Muscle layer of colon (tissue), 2 donors: ENCODE data around the gene ATP1A3.

Source experiments
- H3K27ac ChIP-seq: one replicate; pipeline ENCODE4 v1.7.0; 2013; ENCODE audit warnings: low read depth, mild to moderate bottlenecking, low read length, moderate library complexity
- H3K27me3 ChIP-seq, 2 donors: one replicate each; pipeline ENCODE4 v1.7.0; 2013; ENCODE audit warnings: low read length in 2 of 2, mild to moderate bottlenecking in 2 of 2; ENCODE audit not compliant: insufficient read depth in 2 of 2, control insufficient read depth in 1 of 2
- H3K36me3 ChIP-seq: one replicate; pipeline ENCODE4 v1.7.0; 2013; ENCODE audit warnings: mild to moderate bottlenecking, low read length; ENCODE audit not compliant: insufficient read depth
- H3K4me1 ChIP-seq: one replicate; pipeline ENCODE4 v1.7.0; 2013; ENCODE audit warnings: mild to moderate bottlenecking, low read length; ENCODE audit not compliant: insufficient read depth
- H3K4me3 ChIP-seq, 2 donors: one replicate each; pipeline ENCODE4 v1.7.0; 2013; ENCODE audit warnings: low read length in 2 of 2, low read depth in 1 of 2, mild to moderate bottlenecking in 1 of 2, moderate library complexity in 1 of 2
- H3K9ac ChIP-seq: one replicate; pipeline ENCODE4 v1.7.0; 2013; ENCODE audit warnings: low read length
- H3K9me3 ChIP-seq: one replicate; pipeline ENCODE4 v1.7.0; 2013; ENCODE audit warnings: mild to moderate bottlenecking, low read length
- donor health status: abdominal sarcoma.
- donor health status: Adenocarcinoma of cecum.

ATP1A3 gene

GRCh38 chr19:42006569-42006968 is 12.5 kb upstream of the ATP1A3 start:
- no peaks in the 10 kb centered on the region for H3K9me3 ChIP-seq

DNA sequence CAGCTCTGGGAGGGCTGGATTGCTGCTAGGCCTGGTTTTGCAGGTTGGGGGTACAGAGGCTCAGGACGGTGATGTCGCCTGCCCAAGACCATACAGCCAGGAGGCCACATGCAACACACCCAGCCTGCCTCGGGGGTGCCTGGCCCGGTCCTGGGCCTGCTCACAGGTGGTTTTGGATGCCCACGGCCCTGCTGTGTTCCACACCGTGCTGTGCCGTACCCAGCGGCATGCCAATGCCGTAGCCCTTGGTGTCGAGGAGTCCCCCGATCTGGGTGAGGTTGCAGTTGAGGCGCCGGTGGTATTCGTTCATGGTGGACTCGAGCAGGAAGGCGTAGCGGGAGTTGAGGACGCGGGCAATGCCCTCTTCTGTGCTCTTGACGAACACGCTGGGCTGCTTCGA is 11.5 kb upstream of the ATP1A3 start:
- no peaks in the 10 kb centered on the region for H3K4me1 ChIP-seq
- H3K27ac ChIP-seq: no peak overlapping the region
- H3K4me3 ChIP-seq: no peak overlapping the region
- no peak overlapping the region for H3K9ac ChIP-seq
- H3K36me3 ChIP-seq: peaks cover 17% of the 10 kb centered on the region
- no peaks in the 10 kb centered on the region for H3K9me3 ChIP-seq
- H3K27me3 ChIP-seq: peaks cover 0 to 17% of the 10 kb centered on the region in 2 donors

More at GRCh38 chr19:42006569-42006968, 12.5 kb upstream of the ATP1A3 start:
- Histone ChIP-seq H3K4me3 (no peak overlapping the region), H3K9ac (no peak overlapping the region), H3K4me1 (no peaks in the 10 kb centered on the region), H3K27me3 (peaks cover 0 to 12% of the 10 kb centered on the region in 2 donors), H3K36me3 (peaks cover 17% of the 10 kb centered on the region), H3K27ac (no peak overlapping the region)

- Histone ChIP-seq H3K9ac (no peak overlapping the region), H3K27ac (no peak overlapping the region), H3K4me3 (no peak overlapping the region), H3K9me3 (no peaks in the 10 kb centered on the region), H3K27me3 (peaks cover 7 to 29% of the 10 kb centered on the region in 2 donors), H3K4me1 (no peaks in the 10 kb centered on the region), H3K36me3 (peaks cover 17% of the 10 kb centered on the region)
These were observed 9.7 kb upstream of the ATP1A3 start for GRCh38 chr19:42003506-42004294.

DNA sequence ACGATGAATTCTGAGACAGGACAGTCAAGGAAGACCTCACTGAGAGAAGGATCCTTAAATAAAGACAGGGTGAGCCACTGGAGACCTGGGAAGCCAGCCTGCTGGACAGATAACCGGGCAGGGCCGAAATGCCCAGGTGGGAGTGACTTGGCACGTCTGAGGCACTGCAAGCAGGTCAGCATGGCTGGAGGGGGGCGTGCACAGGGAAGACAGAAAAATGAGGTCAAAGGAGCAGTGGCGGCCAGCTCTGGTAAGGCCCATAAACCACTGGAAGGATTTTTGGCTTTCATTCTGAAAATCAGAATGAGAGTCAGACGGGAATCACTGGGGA is 5.8 kb upstream of the ATP1A3 start:
- Histone ChIP-seq H3K36me3 (no peaks in the 10 kb centered on the region), H3K9me3 (no peaks in the 10 kb centered on the region), H3K9ac (no peak overlapping the region), H3K4me1 (no peaks in the 10 kb centered on the region), H3K4me3 (no peak overlapping the region), H3K27ac (no peak overlapping the region), H3K27me3 (peaks cover 31 to 56% of the 10 kb centered on the region in 2 donors)

DNA sequence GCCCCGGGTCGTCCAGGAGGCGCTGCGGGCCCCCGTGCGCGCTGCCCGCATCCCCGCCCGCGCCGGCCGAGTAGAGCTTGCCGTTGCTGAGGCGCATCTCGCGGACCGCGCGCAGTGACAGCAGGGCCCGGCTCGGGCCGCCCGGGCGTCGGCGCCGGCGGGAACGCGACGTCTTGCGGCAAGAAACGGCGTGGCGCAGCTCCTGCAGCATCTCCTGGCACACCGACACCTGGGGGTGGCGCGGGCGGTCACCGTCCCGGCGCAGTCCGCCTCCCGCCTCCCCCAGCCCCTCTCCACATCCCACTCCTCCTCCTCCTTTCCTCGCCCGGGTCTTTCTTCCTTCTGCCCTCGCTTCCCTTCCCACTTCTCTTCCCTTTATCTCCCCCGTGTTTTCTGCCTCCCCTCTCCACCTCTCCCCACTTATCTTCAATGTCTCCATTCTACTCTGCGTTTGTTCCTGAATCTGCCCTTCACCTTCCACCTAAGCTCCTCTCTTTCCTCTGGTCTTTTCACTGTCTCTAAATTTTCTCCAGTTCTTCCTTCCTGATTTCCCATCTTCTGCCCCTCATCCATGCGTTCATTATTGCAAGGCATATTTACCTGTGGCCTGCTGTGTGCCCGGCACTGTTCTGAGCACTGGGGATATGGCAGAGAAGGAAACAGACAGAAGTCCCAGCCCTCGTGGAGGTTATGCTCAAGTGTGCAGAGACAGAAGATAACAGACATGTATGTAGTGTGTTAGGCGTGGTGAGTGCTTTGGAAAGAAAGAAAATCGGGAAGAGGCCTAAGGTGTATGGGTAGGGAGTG is 5.2 kb upstream of the ATP1A3 start:
- H3K27ac ChIP-seq: no peak overlapping the region
- H3K27me3 ChIP-seq: peaks cover 35 to 62% of the 10 kb centered on the region in 2 donors
- H3K4me3 ChIP-seq: no peak overlapping the region

DNA sequence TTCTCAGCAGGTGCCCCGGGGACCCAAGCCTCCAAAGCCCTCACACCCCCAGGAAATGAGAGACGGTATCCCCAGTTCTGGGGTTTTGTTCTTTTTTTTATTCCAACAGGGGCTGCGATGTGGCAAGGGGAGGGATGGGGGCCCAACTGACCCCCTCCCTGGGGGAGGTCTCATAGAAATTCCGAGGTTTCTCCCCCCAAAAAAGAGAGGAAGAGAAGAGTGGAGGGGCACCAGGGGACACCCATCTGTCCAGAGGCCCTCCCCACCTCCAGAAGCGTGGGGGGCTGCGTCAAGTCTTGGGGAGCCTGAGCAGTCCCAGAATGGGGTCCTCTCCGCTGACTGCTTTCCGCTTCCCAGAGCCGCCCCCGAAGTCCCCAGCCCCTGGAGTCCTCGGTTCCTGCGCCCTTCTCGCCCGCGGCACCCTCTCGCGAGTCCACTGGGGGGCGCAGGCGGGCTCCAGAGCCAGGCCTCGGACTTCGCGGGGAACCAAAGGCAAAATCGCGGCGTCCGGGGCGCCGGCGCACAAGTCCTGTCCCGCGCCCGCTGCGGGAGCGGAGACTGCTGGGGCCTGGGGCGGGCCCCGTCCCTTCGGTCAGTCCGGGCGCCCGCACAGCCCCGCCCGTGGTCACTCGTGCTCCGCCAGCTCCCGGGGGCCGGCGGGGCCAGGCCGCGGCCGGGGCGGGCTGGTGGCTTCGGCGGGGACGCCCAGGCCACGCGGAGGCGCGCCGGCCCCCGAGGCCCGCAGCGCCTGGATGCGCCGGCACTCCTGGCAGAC is 4.4 kb upstream of the ATP1A3 start:
- Histone ChIP-seq H3K9me3 (no peaks in the 10 kb centered on the region), H3K9ac (no peak overlapping the region), H3K36me3 (no peaks in the 10 kb centered on the region), H3K4me1 (no peaks in the 10 kb centered on the region), H3K4me3 (no peak overlapping the region), H3K27ac (no peak overlapping the region), H3K27me3 (peaks cover 35 to 70% of the 10 kb centered on the region in 2 donors)

More for the DNA sequence above, 5.2 kb upstream of the ATP1A3 start:
- Histone ChIP-seq H3K36me3 (no peaks in the 10 kb centered on the region), H3K9ac (no peak overlapping the region), H3K4me1 (no peaks in the 10 kb centered on the region), H3K9me3 (no peaks in the 10 kb centered on the region)

DNA sequence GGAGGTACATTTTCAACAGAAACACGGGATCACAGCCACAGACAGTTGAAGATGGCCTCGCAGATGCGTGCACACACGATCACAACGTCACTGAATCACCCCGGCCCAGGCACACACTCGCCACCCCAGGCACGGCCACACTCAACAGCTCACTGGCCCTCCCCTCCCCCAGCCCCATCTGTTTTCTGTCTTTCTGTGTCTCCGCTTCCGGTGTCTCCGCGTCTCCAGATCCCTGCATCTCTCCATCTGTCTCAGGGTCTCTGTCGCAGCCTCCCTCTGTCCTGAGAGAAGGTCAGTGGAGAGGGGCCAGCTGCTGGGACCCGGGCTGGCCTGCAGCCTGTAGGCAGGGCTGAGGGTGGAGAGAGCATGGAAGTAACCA is 3.8 kb upstream of the ATP1A3 start:
- H3K4me3 ChIP-seq: no peak overlapping the region
- no peaks in the 10 kb centered on the region for H3K4me1 ChIP-seq
- peaks cover 35 to 75% of the 10 kb centered on the region in 2 donors for H3K27me3 ChIP-seq
- H3K9ac ChIP-seq: no peak overlapping the region
- no peaks in the 10 kb centered on the region for H3K36me3 ChIP-seq
- no peak overlapping the region for H3K27ac ChIP-seq
- H3K9me3 ChIP-seq: no peaks in the 10 kb centered on the region

GRCh38 chr19:41997121-41997850 is 3.3 kb upstream of the ATP1A3 start:
- Histone ChIP-seq H3K36me3 (no peaks in the 10 kb centered on the region), H3K27me3 (peaks cover 35 to 77% of the 10 kb centered on the region in 2 donors), H3K4me3 (no peak overlapping the region)

DNA sequence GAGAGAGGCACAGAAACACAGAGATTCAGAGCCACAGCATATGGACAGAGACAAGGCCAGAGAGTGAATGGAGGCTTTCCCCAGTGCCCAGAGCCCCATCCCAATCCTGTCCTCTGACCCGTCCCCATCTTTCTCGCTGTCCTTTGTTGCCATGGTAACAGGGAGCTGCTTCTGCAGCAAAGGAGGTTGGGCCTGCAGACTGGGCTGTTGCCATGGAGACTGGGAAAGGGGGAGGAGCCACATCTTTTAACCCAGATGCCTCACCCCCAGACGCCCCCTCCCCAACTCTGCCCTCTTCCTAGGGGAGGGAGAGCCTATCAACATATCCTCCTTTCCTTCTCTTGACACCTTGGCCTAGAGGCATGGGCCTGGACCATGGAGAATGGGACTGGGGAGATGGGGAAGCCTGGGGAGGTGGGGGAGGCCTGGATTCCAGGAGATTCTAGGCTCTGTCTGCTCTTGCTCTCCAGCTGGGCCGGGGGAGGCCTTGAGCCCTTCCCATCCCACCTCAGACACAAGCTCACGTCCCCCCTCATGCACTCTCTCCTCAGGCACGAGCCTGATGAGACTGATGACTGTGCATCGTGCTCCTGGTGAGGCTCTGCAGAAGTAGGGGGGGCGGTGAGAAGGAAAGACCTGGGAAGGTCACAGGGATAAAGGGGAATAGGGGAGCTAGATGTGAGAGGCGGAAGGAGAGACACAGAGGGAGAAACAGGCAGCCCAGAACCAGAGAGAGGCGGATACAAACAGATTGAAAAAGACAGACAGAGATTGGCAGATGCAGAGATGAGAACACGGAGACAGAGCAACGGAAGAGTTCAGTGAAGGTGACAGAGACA is 2.1 kb upstream of the ATP1A3 start:
- Histone ChIP-seq H3K9me3 (no peaks in the 10 kb centered on the region), H3K27me3 (peaks cover 35 to 79% of the 10 kb centered on the region in 2 donors), H3K4me1 (no peaks in the 10 kb centered on the region), H3K36me3 (no peaks in the 10 kb centered on the region), H3K27ac (no peak overlapping the region), H3K9ac (no peak overlapping the region), H3K4me3 (no peak overlapping the region)

More at GRCh38 chr19:41997121-41997850, 3.3 kb upstream of the ATP1A3 start:
- Histone ChIP-seq H3K9me3 (no peaks in the 10 kb centered on the region), H3K27ac (no peak overlapping the region), H3K4me1 (no peaks in the 10 kb centered on the region), H3K9ac (no peak overlapping the region)
